Activated naive CD8-positive, alpha-beta T cell treated with anti-CD3 and anti-CD28 coated beads, Interleukin-2, amount 10 ng/mL, durations not matched to agents 7 days and 5 days (primary cell): ENCODE measurements around the gene SHLD2. TPM values are rescaled to one million over a fixed set of nuclear protein-coding genes. Genes with fewer than 3 reads are reported as not detected.
"Not testable (repeated sequence)": the region's sequence is repeated elsewhere in the genome, so short reads cannot be mapped to it uniquely, and the experiment has no call there.

Source experiments
- ATAC-seq: fragments of 150-1000 bp; cut with Tn5 transposase; one replicate; pipeline ENCODE4 v1.10.0; 2021; ENCODE audit warnings: low read depth, moderate library complexity
- POLR2A ChIA-PET: fragments of 350-600 bp; sonication (Branson Sonifier 250); formaldehyde crosslinking; loops from one replicate; lab custom pipeline; 2021; ENCODE audit warnings: antibody characterized with exemption; lab: Charles Lee
- DNase-seq: peaks from one replicate; pipeline ENCODE4 v3.0.0; 2021
- H3K27ac Mint-ChIP-seq: one replicate; pipeline ENCODE4 v1.8.0; 2022; ENCODE audit warnings: mild to moderate bottlenecking, mixed read lengths
- H3K27me3 Mint-ChIP-seq: one replicate; pipeline ENCODE4 v1.8.0; 2022; ENCODE audit warnings: mild to moderate bottlenecking, moderate library complexity, mixed read lengths
- H3K36me3 Mint-ChIP-seq: one replicate; pipeline ENCODE4 v1.8.0; 2021; ENCODE audit warnings: mild to moderate bottlenecking, mixed read lengths
- H3K4me1 Mint-ChIP-seq: one replicate; pipeline ENCODE4 v1.8.0; 2021; ENCODE audit warnings: mixed read lengths
- H3K4me3 Mint-ChIP-seq: one replicate; pipeline ENCODE4 v1.8.0; 2022; ENCODE audit warnings: mild to moderate bottlenecking, moderate library complexity, mixed read lengths
- H3K9me3 Mint-ChIP-seq: one replicate; pipeline ENCODE4 v1.8.0; 2021; ENCODE audit warnings: mixed read lengths
- total RNA-seq, 2 experiments: library from RNA; stranded (reverse); gene quantifications; one replicate each; pipeline ENCODE4 v1.2.3, GENCODE V29; 2021

Gene SHLD2
- total RNA-seq, 2 experiments from 2014 or later = 25.9 to 26.1 TPM

- peaks cover 36% of the 10 kb centered on the region for H3K4me1 Mint-ChIP-seq
Observed at GRCh38 chr10:87093632-87094372, 1.2 kb upstream of the SHLD2 start.

GRCh38 chr10:87095236-87095945, 385 bp downstream of the SHLD2 start:
- POLR2A ChIA-PET = interaction anchor here (1.0 to 1.7 kb wide), 3 partner anchors 9 to 767 kb away, joined by 3 to 5 read pairs (median 4); no protein-coding TSS in a partner anchor
- Mint-ChIP-seq H3K27ac (peak overlapping the region; percentile 90), H3K36me3 (peaks cover 9% of the 10 kb centered on the region), H3K4me1 (peaks cover 36% of the 10 kb centered on the region), H3K4me3 (peak overlapping the region; percentile 87), H3K9me3 (no peaks in the 10 kb centered on the region), H3K27me3 (no peaks in the 10 kb centered on the region)
- DNase-seq (peak; percentile 83), ATAC-seq (peak; percentile 67)

More at GRCh38 chr10:87093632-87094372, 1.2 kb upstream of the SHLD2 start:
- peak; percentile 77 for DNase-seq
- Mint-ChIP-seq H3K4me3 (peak overlapping the region; percentile 97), H3K36me3 (peaks cover 9% of the 10 kb centered on the region), H3K27ac (peak overlapping the region; percentile 98), H3K27me3 (no peaks in the 10 kb centered on the region), H3K9me3 (no peaks in the 10 kb centered on the region)
- POLR2A ChIA-PET = interaction anchor here (1.3 kb wide), 1 partner anchor 10 kb away, joined by 3 read pairs; no protein-coding TSS in a partner anchor
- peak; percentile 17 for ATAC-seq

- no peak for ATAC-seq
- POLR2A ChIA-PET = no interaction called here
- Mint-ChIP-seq H3K36me3 (peaks cover 39% of the 10 kb centered on the region), H3K9me3 (no peaks in the 10 kb centered on the region), H3K4me1 (peaks cover 9% of the 10 kb centered on the region), H3K27ac (no peak overlapping the region), H3K27me3 (no peaks in the 10 kb centered on the region), H3K4me3 (no peak overlapping the region)
- no peak for DNase-seq
Observed at GRCh38 chr10:87101996-87102395, 7.0 kb downstream of the SHLD2 start.

GRCh38 chr10:87104727-87105126, 9.7 kb downstream of the SHLD2 start:
- not testable (repeated sequence) for H3K9me3 Mint-ChIP-seq, H3K27me3 Mint-ChIP-seq, DNase-seq, H3K27ac Mint-ChIP-seq, H3K4me3 Mint-ChIP-seq, ATAC-seq, H3K4me1 Mint-ChIP-seq
- peaks cover 46% of the 10 kb centered on the region for H3K36me3 Mint-ChIP-seq
- POLR2A ChIA-PET = interaction anchor here (1.2 kb wide), 1 partner anchor 9 kb away, joined by 3 read pairs; no protein-coding TSS in a partner anchor

- H3K4me3 Mint-ChIP-seq = no peak overlapping the region
- no peaks in the 10 kb centered on the region for H3K9me3 Mint-ChIP-seq
- POLR2A ChIA-PET = no interaction called here
- peaks cover 44% of the 10 kb centered on the region for H3K36me3 Mint-ChIP-seq
- ATAC-seq = no peak
- H3K4me1 Mint-ChIP-seq = peaks cover 7% of the 10 kb centered on the region
- H3K27ac Mint-ChIP-seq = no peak overlapping the region
- H3K27me3 Mint-ChIP-seq = no peaks in the 10 kb centered on the region
- no peak for DNase-seq
Observed at GRCh38 chr10:87105446-87106124, 10.6 kb downstream of the SHLD2 start.

- H3K9me3 Mint-ChIP-seq, H3K27ac Mint-ChIP-seq, H3K27me3 Mint-ChIP-seq, H3K4me1 Mint-ChIP-seq, DNase-seq, H3K4me3 Mint-ChIP-seq, POLR2A ChIA-PET, ATAC-seq: not testable (repeated sequence)
- peaks cover 15% of the 10 kb centered on the region for H3K36me3 Mint-ChIP-seq
Observed at GRCh38 chr10:87118122-87118521, 23.1 kb downstream of the SHLD2 start.

- H3K27me3 Mint-ChIP-seq, H3K9me3 Mint-ChIP-seq, H3K4me1 Mint-ChIP-seq, ATAC-seq, DNase-seq, H3K27ac Mint-ChIP-seq, H3K4me3 Mint-ChIP-seq, POLR2A ChIA-PET: not testable (repeated sequence)
- H3K36me3 Mint-ChIP-seq = peaks cover 13% of the 10 kb centered on the region
Observed at GRCh38 chr10:87119029-87119428, 24.0 kb downstream of the SHLD2 start.

GRCh38 chr10:87123351-87123750, 28.3 kb downstream of the SHLD2 start:
- POLR2A ChIA-PET, DNase-seq, H3K4me3 Mint-ChIP-seq, H3K9me3 Mint-ChIP-seq, H3K36me3 Mint-ChIP-seq, H3K27me3 Mint-ChIP-seq, ATAC-seq, H3K4me1 Mint-ChIP-seq, H3K27ac Mint-ChIP-seq: not testable (repeated sequence)

GRCh38 chr10:87127048-87127447, 32.0 kb downstream of the SHLD2 start:
- not testable (repeated sequence) for ATAC-seq

GRCh38 chr10:87127607-87128156, 32.7 kb downstream of the SHLD2 start:
- H3K9me3 Mint-ChIP-seq, H3K4me3 Mint-ChIP-seq, H3K4me1 Mint-ChIP-seq: not testable (repeated sequence)

More at GRCh38 chr10:87127048-87127447, 32.0 kb downstream of the SHLD2 start:
- H3K27ac Mint-ChIP-seq, H3K4me1 Mint-ChIP-seq, H3K4me3 Mint-ChIP-seq, H3K27me3 Mint-ChIP-seq, DNase-seq, H3K36me3 Mint-ChIP-seq, H3K9me3 Mint-ChIP-seq, POLR2A ChIA-PET: not testable (repeated sequence)

GRCh38 chr10:87132176-87132575, 37.2 kb downstream of the SHLD2 start:
- DNase-seq, POLR2A ChIA-PET: not testable (repeated sequence)

More at GRCh38 chr10:87127607-87128156, 32.7 kb downstream of the SHLD2 start:
- ATAC-seq, H3K36me3 Mint-ChIP-seq, H3K27ac Mint-ChIP-seq, DNase-seq, POLR2A ChIA-PET, H3K27me3 Mint-ChIP-seq: not testable (repeated sequence)

GRCh38 chr10:87133936-87134335, 38.9 kb downstream of the SHLD2 start:
- H3K4me1 Mint-ChIP-seq, H3K9me3 Mint-ChIP-seq, ATAC-seq, H3K27ac Mint-ChIP-seq, H3K27me3 Mint-ChIP-seq, H3K4me3 Mint-ChIP-seq, DNase-seq, POLR2A ChIA-PET: not testable (repeated sequence)
- peaks cover 32% of the 10 kb centered on the region for H3K36me3 Mint-ChIP-seq

More at GRCh38 chr10:87132176-87132575, 37.2 kb downstream of the SHLD2 start:
- not testable (repeated sequence) for ATAC-seq, H3K9me3 Mint-ChIP-seq, H3K4me3 Mint-ChIP-seq, H3K27me3 Mint-ChIP-seq, H3K27ac Mint-ChIP-seq, H3K4me1 Mint-ChIP-seq
- H3K36me3 Mint-ChIP-seq = peaks cover 27% of the 10 kb centered on the region

- DNase-seq, ATAC-seq, H3K4me3 Mint-ChIP-seq, POLR2A ChIA-PET, H3K9me3 Mint-ChIP-seq, H3K27me3 Mint-ChIP-seq, H3K27ac Mint-ChIP-seq, H3K4me1 Mint-ChIP-seq: not testable (repeated sequence)
- peaks cover 31% of the 10 kb centered on the region for H3K36me3 Mint-ChIP-seq
Observed at GRCh38 chr10:87134440-87134839, 39.4 kb downstream of the SHLD2 start.
